NCI-H1417 treated with DMSO at 0.1 percent for 48 hours (cell line): ENCODE data around the gene EBF3.

Experiments
- DNase-seq: peaks from one replicate; lab custom pipeline; 2025; lab: John Stamatoyannopoulos, UW

The EBF3 gene

DNA sequence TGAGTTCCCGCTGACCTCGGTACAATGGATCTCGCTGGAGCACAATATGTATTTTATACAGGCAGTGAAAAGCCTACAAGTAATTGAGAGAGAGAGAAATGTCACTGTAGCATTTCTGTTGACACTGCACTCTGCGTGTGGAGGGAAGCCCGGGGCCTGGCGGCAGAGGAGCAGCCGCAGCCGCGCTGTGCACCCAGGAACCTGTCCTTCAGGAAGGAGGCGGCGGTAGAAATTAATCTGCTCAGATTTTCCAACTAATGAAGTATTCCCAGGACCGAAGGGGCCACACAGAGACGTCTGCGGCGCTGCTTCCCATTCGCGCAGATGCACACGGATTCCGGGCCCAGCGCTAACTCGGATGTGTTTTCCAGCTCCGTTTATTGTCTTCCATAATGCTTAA lies 170.1 kb downstream of the EBF3 start:
- no peak for DNase-seq

GRCh38 chr10:129793479-129793878 lies 170.6 kb downstream of the EBF3 start:
- no peak for DNase-seq

DNA sequence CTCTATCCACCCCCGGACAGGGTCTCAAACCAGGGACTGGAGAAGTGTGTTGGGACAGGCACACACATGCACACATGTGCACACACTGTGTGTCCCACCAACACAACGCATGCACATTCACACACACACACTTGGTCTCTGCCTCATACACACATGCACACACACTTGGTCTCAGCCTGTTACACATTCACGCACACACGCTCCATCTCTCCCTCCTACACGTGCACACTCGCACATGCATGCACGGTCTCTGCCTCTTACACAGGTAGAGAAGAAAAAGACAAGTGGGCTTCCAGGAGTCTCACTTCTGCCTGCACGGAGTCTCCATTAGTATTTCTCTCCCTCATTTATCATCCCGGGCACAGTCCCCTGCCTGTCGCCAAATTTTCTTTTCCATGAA lies 171.2 kb downstream of the EBF3 start:
- DNase-seq = no peak

- no peak for DNase-seq
Observed at GRCh38 chr10:129792141-129792540, 171.9 kb downstream of the EBF3 start.

DNA sequence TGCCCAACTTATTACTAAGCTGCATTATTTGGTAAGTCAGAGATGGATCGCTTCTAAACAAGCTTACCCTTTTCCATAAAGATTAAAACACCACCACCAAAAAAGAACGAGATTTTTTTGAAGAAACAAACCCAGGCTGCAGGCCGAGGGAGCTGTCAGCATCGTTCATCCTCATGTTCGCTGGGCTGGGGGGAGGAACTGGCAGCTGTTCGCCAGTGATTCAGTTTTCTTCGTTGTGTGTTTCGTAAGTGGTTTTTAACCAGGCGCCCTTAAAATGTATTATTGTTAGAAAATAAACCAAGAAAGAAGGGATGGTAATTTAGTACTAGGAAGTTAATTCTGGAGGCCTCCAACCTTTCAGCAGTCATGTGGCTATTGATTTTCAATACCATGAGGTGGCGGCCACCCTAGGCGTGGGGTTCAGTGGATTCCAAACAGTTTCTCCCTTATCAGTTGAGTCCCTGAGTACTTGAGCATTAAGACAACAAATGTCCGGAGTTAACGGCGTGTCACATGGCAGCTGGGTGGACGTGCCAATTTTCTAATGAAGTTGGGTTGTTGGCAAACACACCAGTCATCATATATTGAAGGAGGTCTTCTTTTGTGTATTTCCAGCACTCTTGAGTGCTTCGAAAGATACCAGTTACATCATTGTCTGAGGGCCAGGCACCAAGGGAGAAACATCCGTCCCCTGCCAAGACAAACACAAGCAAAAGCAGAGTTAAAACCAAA lies 173.2 kb downstream of the EBF3 start:
- DNase-seq = no peak

DNA sequence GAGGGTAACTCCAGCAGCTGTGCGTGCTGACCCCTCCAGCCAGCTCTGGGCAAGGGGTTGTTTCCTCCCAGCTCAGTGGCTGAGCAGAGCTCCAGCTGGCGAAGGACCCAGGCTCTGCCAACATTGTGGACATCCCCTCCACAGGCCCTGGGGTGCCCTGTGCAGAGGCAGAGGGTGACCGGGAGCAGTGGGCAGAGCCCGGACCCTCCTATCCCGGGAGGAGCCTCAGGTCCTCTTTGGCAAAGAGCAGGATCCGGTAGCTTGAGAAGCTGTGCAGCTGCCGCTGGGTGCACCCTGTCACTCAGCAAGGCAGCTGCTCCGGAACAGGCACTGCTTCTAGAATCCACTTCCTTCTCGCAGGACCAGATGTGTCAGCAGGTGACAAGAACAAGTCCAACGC lies 175.9 kb downstream of the EBF3 start:
- no peak for DNase-seq

DNA sequence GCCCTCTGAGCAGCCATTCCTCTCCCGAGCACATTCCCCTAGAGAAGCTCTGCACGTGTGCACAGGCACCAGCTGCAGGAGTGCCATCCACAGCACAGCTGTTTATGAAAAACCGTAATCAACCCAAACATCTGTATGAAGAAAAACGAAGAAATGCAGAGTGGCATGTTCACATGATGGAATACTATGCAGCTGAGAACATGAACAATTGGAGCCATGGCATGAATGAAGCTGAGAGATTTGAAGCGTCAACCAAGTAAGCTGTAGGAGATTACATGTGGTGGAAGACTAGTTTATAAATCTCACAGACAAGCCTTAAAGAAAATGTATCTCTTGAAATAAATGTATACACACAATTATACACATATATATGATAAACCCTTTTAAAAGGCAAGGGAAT lies 176.5 kb downstream of the EBF3 start:
- no peak for DNase-seq

GRCh38 chr10:129786216-129786615 lies 177.9 kb downstream of the EBF3 start:
- no peak for DNase-seq

- no peak for DNase-seq
Observed at GRCh38 chr10:129785536-129785981, 178.5 kb downstream of the EBF3 start.
